NCI-H1930 (cell line): ENCODE measurements around the gene KIAA1217.

Source experiments
- DNase-seq, 2 experiments: peaks; one replicate each; lab custom pipeline; 2025; lab: John Stamatoyannopoulos, UW

Gene KIAA1217

DNA sequence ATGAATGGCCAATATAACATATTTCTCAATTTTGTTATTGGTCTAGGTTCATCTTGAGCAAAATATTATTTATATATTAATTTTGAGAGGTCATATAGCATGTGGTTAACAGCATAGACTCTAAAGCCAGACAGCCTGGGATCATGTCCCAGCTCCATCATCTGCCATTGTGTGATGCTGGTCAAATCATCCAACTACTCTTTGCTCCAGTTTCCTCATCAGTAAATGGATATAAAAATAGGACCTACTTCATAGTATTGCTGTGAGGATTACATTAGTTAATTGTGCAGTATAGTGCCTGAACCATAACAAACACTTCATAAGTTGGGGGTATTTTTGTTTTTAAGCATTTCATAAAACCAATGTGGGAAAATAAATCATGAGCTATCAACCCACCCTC, 199.0 kb downstream of the KIAA1217 start:
- DNase-seq, result no peak

- no peak for DNase-seq
These were observed 199.4 kb downstream of the KIAA1217 start for GRCh38 chr10:24408365-24408764.

- no peak for DNase-seq
These were observed 205.7 kb downstream of the KIAA1217 start for GRCh38 chr10:24414597-24414996.

GRCh38 chr10:24415455-24416125, 206.7 kb downstream of the KIAA1217 start:
- DNase-seq, result no peak

DNA sequence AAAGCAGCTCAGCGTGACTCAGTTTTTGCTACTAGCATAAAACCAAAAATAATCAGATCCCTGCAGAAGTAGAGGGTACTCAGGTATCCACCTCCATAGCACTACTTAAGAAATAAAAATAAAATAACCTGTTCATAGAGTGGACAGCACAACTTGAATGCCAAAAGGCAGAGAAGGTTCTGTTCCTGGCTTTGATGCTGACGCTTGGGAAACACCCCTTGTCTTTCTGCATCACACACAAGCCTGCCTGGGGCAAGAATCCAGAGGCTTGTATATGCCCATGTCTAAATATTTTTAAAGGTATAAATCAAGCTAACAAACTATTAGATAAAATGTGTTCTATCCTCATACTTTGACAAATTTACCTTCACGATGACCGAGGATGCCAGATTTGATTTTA, 207.3 kb downstream of the KIAA1217 start:
- DNase-seq, result no peak

- no peak for DNase-seq
These were observed 208.1 kb downstream of the KIAA1217 start for GRCh38 chr10:24417053-24417452.

DNA sequence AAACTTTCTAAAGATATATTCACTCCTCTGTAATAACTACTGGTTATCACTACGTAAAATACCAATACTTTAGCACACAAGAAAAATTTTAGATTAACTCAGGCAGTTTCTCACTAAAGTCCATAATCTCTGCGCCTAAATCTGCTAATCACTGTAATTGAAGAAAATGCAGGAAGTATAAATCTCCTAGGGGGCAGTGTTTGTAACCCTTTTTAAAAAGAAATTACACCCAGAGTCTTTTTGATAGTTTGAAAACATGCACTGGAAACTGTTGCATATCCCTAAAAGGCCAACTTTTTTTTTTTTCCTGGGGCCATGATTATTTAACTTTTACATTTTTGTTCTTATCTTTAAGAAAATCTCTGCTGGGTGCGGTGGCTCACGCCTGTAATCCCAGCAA, 209.6 kb downstream of the KIAA1217 start:
- DNase-seq, result no peak

DNA sequence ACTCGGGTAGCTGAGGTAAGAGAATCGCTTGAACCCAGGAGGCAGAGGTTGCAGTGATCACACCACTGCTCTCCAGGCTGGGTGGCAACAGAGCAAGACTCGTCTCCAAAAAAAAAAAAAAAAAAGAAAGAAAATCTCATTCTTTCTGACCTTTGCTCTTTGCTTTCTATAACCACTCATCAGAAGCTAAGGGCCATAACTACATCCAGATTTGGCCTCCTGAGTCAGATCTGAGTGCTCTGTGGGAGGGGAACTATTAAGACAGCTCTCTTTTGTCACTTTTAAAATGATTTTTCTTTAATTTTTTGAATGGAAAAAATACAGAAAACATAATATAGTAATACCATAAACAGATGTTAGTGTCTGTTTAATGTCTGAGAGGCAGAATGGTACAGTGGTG, 210.1 kb downstream of the KIAA1217 start:
- no peak for DNase-seq

DNA sequence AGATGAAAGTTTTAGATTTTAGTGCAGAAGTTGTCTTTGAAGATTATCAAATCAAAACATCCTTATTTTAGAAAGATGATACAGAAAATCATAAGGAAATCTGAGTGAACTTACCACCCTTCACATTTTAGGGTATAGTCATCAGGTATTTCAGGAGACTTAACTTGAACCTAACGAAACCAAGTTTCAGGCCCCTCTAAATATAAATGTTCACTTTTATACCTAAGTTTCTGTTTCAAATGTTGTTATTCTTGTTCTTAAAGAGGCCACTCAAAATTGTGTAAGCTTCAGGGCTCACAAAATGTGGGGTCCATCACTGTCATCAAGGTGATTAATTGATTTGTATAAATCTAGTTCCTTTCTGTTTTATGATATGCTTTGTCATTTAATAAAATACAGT, 216.2 kb downstream of the KIAA1217 start:
- no peak for DNase-seq

DNA sequence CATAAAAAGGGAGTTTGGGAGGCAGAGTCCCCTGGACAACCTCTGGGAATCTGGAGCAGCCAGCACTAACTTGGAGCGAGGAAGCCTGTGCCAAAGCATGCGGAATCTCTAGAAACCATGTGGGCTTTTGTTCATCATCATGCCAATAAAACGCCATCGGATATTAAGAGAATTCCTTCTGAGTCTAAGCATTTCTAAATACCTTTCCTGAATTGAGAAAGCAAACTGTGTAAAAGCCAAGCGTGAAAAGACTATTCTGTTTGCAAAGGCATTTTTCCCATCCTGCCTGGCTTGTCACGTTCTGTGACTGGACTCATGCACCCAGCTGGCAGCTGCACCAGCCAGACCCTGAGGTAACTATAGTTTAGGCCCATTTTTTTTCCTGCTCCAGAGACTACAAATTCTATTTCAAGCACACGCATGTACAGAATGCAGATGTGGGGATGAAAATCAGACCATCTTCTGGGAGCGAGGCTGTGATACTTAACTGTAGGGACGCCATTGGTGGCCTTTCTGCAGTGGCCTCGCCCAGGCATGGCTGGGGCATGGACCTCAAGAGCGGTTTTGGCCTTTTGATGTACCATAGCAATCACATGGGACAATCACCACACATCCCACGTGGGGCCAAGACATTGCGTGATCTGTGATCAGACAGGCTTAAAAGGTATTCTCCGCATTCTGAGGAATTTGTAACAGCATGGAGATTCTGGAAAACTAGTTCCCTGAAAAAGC, 218.9 kb downstream of the KIAA1217 start:
- DNase-seq, result no peak

- DNase-seq, result no peak
These were observed 219.5 kb downstream of the KIAA1217 start for GRCh38 chr10:24428410-24428782.

DNA sequence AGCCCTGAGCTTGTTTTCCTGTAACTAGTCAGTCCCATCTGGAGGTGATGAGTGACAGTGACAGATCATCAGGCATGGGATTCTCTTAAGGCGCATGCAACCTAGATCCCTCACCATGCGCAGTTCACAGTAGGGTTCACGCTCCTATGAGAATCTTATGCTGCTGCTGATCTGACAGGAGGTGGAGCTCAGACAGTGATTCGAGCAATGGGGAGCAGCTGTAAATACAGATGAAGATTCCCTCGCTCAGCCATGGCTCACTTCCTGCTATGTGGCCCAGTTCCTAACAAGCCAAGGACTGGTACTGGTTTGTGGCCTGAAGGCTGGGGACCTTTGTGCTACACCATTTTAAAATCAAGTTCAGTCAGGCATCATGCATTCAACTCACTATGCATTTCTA, 221.7 kb downstream of the KIAA1217 start:
- DNase-seq, result no peak

- DNase-seq, result no peak
These were observed 223.8 kb downstream of the KIAA1217 start for GRCh38 chr10:24432478-24433416.

- DNase-seq, result no peak
These were observed 224.8 kb downstream of the KIAA1217 start for GRCh38 chr10:24433705-24434104.

- DNase-seq, result no peak
These were observed 226.0 kb downstream of the KIAA1217 start for GRCh38 chr10:24434961-24435360.

GRCh38 chr10:24435374-24435773, 226.4 kb downstream of the KIAA1217 start:
- no peak for DNase-seq

DNA sequence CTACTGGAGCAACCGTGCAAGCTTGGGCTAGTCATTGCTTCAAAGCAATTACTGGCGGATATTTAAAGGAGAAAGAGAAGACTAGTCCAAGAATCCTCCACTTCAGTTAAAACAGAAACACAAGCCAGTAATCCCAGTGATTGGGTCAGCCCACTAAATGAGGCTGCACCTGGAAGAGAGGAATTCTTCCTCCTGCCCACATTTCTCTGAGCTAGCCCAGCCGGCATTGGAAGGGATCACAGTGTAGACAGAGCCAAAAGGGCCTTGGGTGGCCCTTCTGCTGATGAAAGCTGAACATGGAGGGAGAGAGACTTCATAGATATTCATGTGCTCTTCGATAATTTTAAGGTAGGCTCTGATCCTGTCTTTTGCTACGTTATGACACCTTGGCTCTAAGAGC, 228.4 kb downstream of the KIAA1217 start:
- DNase-seq, result no peak

GRCh38 chr10:24438800-24439199, 229.9 kb downstream of the KIAA1217 start:
- no peak for DNase-seq

DNA sequence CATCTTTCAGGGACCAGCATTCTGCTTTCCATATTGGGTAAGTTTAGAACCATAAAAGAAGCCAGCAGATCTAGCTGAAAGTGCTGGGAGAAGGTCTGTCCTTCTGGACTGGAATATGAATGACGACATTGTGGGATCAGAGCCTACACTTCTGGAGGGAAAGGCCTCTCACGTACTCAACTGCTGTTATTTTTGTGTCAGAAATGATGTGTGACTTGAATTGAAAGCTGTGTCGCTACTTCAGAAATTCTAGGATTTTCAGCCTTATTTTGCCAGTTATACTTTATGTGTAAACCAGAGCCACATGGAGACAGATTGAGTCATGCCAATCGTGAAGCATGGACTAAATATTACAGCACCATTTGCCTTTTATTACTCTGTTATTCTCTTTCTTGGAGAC, 231.0 kb downstream of the KIAA1217 start:
- no peak for DNase-seq

- no peak for DNase-seq
These were observed 232.2 kb downstream of the KIAA1217 start for GRCh38 chr10:24440817-24441797.

- no peak for DNase-seq
These were observed 233.3 kb downstream of the KIAA1217 start for GRCh38 chr10:24442234-24442633.
